GM18499 (cell line): ENCODE results near the gene RHO.

Experiments used
- ATAC-seq: cut with Tn5 transposase; IDR thresholded peaks from one replicate; pipeline ENCODE4 v1.9.1; 2021; ENCODE audit warnings: moderate number of reproducible peaks; ENCODE audit not compliant: insufficient read depth, unreplicated experiment

Gene RHO

DNA sequence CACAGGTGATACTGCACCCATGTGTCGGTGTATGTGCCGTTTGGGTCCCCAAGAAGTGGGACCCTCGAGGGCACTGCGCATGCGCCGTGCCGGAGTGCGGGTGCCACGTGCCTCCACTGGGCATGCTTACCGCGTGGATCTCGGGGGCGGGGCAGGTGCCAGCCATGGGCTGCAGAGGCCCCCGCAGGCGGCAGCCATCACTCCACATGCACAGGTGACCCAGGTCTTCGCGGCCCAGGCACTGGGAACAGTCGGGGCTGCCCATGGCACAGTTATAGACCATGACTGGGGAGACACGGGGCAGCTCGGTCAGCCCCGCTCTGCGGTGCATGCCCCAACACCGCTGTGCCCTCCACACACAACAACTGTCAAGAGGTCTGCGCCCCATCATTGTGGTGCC is 45.8 kb downstream of the RHO start:
- no peak for ATAC-seq

DNA sequence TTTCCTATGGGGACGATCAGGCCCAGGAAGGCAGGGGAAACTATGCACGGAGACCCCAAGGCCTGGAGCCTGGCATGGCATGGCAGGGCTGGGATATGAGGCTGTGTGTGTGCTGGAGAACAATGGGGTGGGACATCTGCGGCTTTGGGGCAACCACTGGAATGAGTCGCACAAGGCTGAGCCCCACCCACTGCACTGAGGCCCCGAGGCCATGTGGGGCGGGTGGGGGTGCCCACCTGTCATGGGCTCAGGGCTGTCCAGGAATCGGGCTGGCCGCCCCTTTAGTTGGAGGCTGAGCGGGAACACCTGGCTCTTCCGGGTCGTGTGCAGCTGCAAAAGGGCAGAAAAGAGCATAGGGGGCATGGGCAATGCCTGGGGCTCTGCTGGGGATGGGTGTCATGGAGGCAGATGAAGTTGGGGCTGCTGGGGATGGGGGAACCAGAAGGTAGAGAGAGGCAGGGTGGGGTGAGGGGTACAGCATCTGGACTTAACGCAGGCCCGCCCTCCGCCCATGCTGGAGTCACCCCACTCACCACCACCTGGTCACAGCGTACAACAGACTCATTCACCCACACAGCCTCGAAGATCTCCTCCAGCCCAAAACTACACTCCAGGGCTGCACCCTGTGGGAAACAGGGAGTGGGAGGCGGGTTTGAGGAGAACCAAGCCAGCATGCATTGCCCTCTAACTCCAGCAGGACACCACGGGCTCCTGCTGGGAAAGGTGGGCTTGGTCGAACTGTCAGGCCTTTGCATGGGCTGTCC is 47.0 kb downstream of the RHO start:
- ATAC-seq, result no peak

DNA sequence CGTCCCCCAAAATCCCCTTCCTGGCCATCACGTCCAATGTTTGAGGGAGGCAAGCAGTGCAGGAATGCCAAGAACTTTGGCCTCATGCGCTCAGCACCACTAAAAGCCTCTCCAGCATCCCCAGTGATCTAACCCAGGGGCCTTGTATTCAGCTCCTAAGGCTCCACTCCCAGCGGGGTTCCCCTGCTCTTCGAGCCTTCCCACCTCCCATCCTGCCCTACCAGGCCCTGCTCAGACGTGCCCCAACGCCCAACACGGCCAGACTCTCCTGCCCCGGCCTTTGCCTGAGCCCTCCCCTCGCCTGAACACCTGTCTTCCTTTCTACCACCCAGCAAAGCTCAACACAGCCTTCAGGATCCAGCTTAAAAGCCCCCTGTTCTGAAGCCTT is 47.6 kb downstream of the RHO start:
- ATAC-seq, result no peak

DNA sequence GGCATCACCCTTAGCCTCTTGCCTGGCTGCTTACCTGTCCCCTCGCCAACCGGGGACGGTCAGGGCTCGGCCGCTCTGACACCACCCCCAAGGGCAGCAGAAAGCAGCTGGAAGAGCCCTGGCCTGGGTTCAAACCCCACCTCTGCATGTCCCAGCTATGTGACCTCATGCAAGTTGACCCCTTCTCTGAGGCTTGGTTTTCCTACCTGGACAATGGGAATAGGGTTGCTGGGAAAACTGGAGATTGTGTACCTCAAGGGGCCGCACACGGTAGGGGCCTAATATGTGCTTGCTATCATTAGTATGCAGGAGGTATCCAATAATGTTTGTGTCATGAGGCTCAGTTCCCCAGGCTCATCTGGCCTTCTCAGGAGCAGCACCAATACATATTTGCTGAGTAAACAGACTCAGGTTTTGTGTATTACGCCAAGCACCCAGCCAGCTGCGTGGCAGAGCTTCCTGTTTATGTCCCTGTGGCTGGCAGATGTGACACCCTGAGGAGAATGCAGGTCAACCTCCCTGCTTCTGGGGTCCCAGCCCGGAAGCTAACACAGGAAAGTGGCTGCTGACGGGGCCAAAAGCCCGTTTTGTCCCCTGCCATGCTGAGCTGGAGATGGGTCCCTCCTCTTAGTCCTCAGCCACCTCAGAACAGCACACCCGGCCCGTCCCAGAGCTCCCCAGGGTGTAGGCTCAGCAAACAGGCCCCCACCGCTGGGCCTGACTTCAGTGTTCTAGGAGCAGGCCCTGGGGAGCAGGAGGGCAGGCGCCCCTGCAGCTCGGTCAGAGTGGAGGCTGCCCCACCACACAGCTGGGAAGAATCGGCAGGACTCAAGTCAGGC is 48.3 kb downstream of the RHO start:
- ATAC-seq, result no peak

DNA sequence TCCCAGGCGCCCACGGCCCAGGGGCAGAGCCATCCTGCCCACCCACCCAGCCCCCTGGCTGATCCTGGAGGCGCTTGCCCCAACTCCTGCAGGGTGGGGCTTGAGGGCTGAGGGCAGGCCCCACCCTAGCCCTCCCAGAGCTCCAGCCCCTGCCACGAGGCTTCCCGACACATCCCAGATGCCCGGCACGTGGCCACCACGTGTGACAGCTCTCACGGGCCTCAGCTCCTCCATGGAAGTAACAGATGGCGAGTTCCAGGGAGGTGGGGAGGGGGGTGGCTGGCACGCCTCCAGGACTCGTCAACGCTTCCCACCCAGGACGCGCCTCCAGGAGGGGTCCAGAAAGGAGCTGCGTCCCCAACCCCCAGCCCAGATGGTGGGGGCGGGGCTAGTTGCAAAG is 48.9 kb downstream of the RHO start:
- ATAC-seq, result no peak

DNA sequence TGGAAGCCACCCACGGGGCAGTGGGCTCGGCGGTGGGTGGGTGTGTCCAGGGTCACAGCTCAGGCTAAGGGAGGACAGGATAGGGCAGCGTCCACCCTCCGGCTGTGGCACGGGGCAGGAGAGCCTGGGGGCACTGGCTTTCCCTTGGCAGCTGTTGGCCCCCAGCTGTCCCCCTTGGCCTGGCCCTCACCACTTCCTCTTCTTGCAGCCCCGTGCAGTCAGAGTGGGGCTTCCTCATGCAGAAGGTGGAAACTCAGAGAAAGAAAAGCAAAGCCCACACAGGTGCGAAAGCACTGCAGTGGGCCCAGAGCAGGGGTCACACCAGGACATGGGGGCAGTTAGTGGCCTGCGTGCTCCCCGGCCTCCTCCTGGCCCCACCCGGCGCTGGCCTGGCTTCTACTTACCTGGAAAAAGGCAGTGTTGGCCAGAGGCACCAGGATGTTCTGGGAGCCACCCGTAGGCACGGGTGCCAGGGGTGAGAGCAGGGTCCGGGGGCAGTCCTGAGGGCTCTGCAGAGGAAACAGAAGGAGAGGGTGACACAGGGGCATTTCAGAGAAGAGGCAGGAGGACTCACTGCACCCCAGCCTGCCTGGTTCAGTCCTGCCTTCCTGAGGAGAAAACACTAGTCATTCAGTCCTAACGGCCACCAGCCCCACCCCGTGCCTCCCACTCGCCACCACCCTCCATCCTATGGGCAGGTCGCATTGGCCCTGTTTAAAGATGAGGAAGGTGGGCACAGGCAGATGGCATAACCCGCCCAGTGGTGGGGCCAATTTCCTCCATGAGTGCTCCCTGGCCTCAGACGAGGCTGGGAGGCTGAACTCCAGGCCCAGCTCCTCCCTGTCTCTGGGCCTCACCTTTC is 49.7 kb downstream of the RHO start:
- ATAC-seq, result no peak

DNA sequence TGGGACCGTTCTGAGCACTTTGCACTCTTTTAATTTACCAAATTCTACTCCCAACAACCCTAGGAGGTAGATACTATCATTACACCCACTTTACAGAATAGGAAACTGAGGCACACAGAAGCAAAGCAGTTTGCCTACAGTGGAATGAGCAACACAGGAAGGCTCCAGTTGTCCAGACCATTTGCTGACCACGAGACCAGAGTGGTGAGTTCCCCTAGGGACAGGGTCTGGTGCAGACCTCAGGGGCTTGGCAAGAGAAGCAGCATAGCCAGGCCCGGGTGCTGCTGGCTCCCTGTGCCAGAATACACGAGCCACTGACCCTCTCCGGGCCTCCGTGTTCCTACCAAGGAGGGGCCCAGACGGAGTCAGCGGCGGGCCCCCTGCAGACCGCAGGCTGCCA is 51.6 kb downstream of the RHO start:
- ATAC-seq, result no peak

DNA sequence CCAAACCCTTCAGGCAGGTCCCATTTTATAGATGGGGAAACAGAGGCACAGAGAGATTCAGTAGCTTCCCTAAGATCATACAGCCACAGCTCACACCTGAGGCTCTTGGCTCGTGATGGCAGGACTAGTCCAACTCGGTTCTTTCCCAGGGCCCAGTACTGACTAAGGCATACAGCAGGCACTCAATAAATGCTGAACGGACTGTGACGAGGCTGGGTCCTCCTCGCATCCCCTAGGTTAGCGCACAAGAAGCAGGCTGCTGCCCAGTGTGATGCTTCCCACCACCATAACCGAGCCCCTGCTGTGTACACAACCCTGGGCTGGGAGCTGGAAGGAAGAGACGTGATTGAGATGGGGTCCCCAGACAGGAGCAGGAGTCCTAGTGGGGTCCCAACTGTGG is 53.2 kb downstream of the RHO start:
- ATAC-seq, result no peak

DNA sequence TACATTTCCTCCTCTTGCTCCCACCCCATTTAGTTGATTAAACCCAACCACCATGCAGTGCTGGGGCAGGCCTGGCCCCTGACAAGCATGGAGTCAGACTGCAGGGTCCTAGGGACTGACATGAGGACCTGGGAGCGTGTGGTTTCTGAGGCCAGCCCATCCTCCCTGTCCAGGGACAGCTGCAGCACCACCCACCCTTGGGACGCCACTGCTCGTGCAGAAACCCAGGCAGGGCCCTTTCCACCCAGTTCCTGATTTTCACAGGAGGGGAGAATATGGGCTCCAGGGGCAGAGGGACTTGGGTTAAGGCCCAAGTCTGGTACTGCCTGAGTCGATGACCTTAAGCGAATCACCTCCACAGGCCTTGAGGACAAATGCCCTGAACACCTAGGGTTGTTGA is 54.4 kb downstream of the RHO start:
- no peak for ATAC-seq

DNA sequence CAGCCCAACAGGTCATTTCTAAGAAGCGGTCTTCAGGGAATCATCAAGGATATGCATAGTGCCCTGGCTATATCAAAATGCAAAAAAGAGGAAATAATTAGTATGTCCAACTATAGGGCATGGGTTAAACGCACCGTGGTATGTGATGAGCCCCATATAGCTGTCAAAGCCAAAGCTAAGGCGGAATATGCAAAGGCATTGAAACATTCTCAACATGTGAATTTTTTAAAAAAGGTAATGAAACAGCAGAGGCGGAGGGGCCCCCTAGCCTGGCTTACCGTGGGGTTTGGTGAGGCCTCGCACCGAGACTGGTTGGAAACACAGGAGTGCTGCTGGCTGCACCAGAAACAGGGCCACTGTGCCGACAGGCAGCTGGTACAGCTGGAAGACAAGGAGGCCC is 54.9 kb downstream of the RHO start:
- no peak for ATAC-seq

DNA sequence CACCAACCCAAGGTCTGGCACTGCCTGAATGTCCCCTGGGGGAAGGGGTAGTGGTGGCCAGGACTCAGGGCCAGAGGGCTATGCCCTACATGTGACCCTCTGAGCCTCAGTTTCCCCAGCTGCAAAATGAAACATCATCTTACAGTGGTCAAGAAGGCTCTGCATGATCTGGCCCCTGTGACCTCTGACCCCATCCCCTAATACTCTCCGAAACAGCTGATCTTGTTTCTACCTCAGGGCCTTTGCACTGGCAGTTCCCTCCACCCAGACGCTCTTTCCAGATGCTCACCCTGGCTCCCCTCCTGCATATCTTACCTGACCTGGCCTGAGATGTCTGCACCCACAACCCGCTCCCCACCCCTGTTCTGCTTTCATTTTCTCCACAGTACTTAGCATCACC is 56.2 kb downstream of the RHO start:
- no peak for ATAC-seq
